Measurements from ENCODE around the gene C9orf153. TPM values are rescaled to one million over a fixed set of nuclear protein-coding genes. Genes with fewer than 3 reads are reported as not detected.

The C9orf153 gene
- polyA plus RNA-seq, 2 of the 4 experiments (the other 2 are of a cell fraction) = 0.06 to 0.08 TPM

- no peak overlapping the region for H3K4me3 ChIP-seq
- 96% methylated on average over 4 of the region's 4 CpGs for WGBS (ENCODE audit: missing lambda C conversion rate)
- no peak for FAIRE-seq
Measured at GRCh38 chr9:86272221-86272620, 12.8 kb upstream of the C9orf153 start.

More at GRCh38 chr9:86272221-86272620, 12.8 kb upstream of the C9orf153 start:
- H3K4me1 ChIP-seq = no peaks in the 10 kb centered on the region
- no peaks in the 10 kb centered on the region for H3K9me3 ChIP-seq
- ChIA-PET CTCF (no interaction called here), POLR2A (no interaction called here)
- no peak overlapping the region for H3K27ac ChIP-seq
- TF ChIP-seq JUNB (IDR thresholded peaks at IDR 0.05) = no peak
- no peak for TF ChIP-seq CHD4 (IDR thresholded peaks at IDR 0.05; ENCODE audit: borderline replicate concordance)
- TF ChIP-seq REST (IDR thresholded peaks at IDR 0.05) = no peak
- TF ChIP-seq HOXB5 (CRISPR knock-in tag; IDR thresholded peaks at IDR 0.05) = no peak
- TF ChIP-seq BHLHE40 (IDR thresholded peaks at IDR 0.05; ENCODE audit: low read depth, low read length) = no peak
- no peak for TF ChIP-seq E2F6 (IDR thresholded peaks at IDR 0.05; ENCODE audit: borderline replicate concordance, low read depth)
- no peak for TF ChIP-seq HMGXB4 (CRISPR knock-in tag; IDR thresholded peaks at IDR 0.05; ENCODE audit: borderline replicate concordance)
- TF ChIP-seq ZFP36 (IDR thresholded peaks at IDR 0.05; ENCODE audit: borderline replicate concordance, partially characterized antibody) = no peak
- no peak for TF ChIP-seq POLR2A (IDR thresholded peaks at IDR 0.05; ENCODE audit: low read length)
- no peak for TF ChIP-seq USF2 (IDR thresholded peaks at IDR 0.05)
- no peak for TF ChIP-seq CTCF (IDR thresholded peaks at IDR 0.05)
- no peak for TF ChIP-seq HOXB13 (CRISPR knock-in tag; IDR thresholded peaks at IDR 0.05; ENCODE audit: low read depth)
- no peak for TF ChIP-seq TFCP2L1 (CRISPR knock-in tag; IDR thresholded peaks at IDR 0.05)
- TF ChIP-seq NFE2L2 (conservative IDR thresholded peaks at IDR 0.05; ENCODE audit: low read length) = no peak
- H3K4me2 ChIP-seq = no peak overlapping the region
- no peak for DNase-seq (ENCODE audit: low read depth in 1 of 2, low spot score in 1 of 2)
- no peak for ATAC-seq
